ENCODE measurements around the gene ZNF280B.

Gene ZNF280B

DNA sequence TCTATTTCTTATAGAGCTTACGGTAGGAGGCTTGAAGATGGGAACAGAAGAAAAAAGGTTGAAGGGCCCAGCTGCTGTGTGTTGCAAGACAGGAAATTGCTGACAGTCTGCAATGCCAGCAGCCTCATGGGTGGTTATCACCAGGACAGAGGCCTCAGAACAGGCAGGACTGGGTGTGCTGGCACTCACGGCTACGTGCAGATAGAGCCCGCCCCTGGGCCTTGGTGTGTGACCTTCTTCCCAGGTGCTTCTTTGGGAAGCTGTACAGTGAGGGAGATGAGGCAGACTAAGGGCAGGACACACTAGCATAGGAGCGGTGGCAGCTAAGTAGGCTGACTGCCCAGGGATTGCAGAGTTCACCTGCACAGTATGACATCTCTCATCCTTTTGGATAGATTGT lies 37.9 kb upstream of the ZNF280B start:
- no peak overlapping the region for H3K9ac ChIP-seq (ENCODE audit: insufficient read length, low read depth)
- no peak for DNase-seq (ENCODE audit: low read depth, low spot score)

GRCh38 chr22:22545084-22545483 lies 36.5 kb upstream of the ZNF280B start:
- Histone ChIP-seq H3K9ac (ENCODE audit: insufficient read length, low read depth) (no peak overlapping the region), H3K4me3 (ENCODE audit: insufficient read length, low read depth) (no peak overlapping the region), H3K36me3 (ENCODE audit: insufficient read depth, insufficient read length, low read length) (no peaks in the 10 kb centered on the region), H3K4me1 (ENCODE audit: insufficient read depth, insufficient read length) (no peaks in the 10 kb centered on the region), H3K27me3 (ENCODE audit: insufficient read depth, insufficient read length) (peaks cover 98% of the 10 kb centered on the region), H3K9me3 (ENCODE audit: insufficient read depth, low read length) (no peaks in the 10 kb centered on the region)
- DNase-seq (ENCODE audit: low read depth, low spot score): no peak
- no peak for TF ChIP-seq ZNF274 (IDR thresholded peaks at IDR 0.05; ENCODE audit: low read depth, low read length)
- no peak for TF ChIP-seq YY1 (IDR thresholded peaks at IDR 0.05; ENCODE audit: insufficient read depth, insufficient read length)
- TF ChIP-seq SUZ12 (IDR thresholded peaks at IDR 0.05; ENCODE audit: extremely low read depth, insufficient read depth, insufficient read length): no peak

More for the DNA sequence above, 37.9 kb upstream of the ZNF280B start:
- TF ChIP-seq ZNF274 (IDR thresholded peaks at IDR 0.05; ENCODE audit: low read depth, low read length): no peak
- no peak for TF ChIP-seq SUZ12 (IDR thresholded peaks at IDR 0.05; ENCODE audit: extremely low read depth, insufficient read depth, insufficient read length)
- TF ChIP-seq YY1 (IDR thresholded peaks at IDR 0.05; ENCODE audit: insufficient read depth, insufficient read length): no peak
- no peaks in the 10 kb centered on the region for H3K36me3 ChIP-seq (ENCODE audit: insufficient read depth, insufficient read length, low read length)
- H3K4me1 ChIP-seq (ENCODE audit: insufficient read depth, insufficient read length): no peaks in the 10 kb centered on the region
- H3K9me3 ChIP-seq (ENCODE audit: insufficient read depth, low read length): no peaks in the 10 kb centered on the region
- H3K27me3 ChIP-seq (ENCODE audit: insufficient read depth, insufficient read length): peaks cover 99% of the 10 kb centered on the region
- no peak overlapping the region for H3K4me3 ChIP-seq (ENCODE audit: insufficient read length, low read depth)

DNA sequence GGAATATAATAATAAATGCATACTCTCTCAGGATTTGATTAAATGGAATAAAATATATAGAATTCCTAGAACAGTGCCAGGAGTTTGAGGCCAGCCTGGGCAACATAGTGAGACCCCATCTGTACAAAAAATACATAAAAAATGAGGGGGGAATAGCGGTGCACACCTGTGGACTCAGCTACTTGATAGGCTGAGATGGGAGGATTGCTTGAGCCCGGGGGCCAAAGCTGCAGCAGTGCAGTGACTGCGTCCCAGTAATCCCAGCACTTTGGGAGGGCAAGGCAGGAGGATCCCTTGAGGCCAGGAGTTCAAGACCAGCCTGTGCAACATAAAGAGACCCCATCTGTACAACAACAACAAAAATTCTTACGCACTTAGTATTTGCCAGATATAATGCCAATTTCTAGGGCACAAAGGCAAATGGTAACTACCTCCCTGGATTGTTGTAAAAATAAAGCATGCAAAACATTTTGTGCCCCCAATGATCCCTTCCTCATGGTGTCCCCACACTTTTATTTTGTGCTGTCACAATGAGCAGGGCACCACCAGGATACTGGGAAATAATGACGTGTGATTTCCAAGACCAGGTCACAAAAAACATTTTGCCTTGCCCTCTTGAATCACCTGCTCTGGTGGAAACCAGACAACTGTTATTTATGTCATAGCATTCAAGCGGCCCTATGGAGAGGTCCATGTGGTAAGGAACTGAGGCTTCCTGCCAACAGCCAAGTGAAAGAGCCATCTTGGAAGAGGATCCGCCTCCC lies 29.9 kb upstream of the ZNF280B start:
- H3K27me3 ChIP-seq (ENCODE audit: insufficient read depth, insufficient read length): peaks cover 97% of the 10 kb centered on the region

DNA sequence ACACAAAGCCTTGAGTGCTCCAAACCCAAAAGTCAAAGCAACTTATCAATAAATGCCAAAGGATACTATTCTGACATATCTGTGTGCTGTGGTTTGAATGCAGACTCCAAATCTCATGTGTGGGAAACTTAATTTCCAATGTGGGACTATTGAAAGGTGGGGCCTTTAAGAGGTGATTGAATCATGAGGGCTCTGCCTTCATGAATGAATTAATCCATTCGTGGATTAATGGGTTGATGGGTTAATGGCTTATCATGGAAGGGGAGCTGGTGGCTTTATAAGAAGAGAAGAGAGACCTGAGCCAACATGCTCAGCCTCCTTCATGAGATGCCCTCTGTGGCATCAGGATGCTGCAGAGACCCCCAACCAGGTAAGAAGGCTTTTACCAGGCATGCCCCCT lies 28.4 kb upstream of the ZNF280B start:
- Histone ChIP-seq H3K9me3 (ENCODE audit: insufficient read depth, low read length) (no peaks in the 10 kb centered on the region), H3K4me1 (ENCODE audit: insufficient read depth, insufficient read length) (no peaks in the 10 kb centered on the region), H3K9ac (ENCODE audit: insufficient read length, low read depth) (no peak overlapping the region), H3K4me3 (ENCODE audit: insufficient read length, low read depth) (no peak overlapping the region), H3K36me3 (ENCODE audit: insufficient read depth, insufficient read length, low read length) (no peaks in the 10 kb centered on the region), H3K27me3 (ENCODE audit: insufficient read depth, insufficient read length) (peaks cover 95% of the 10 kb centered on the region)
- no peak for DNase-seq (ENCODE audit: low read depth, low spot score)
- TF ChIP-seq YY1 (IDR thresholded peaks at IDR 0.05; ENCODE audit: insufficient read depth, insufficient read length) (no peak), SUZ12 (IDR thresholded peaks at IDR 0.05; ENCODE audit: extremely low read depth, insufficient read depth, insufficient read length) (no peak), ZNF274 (IDR thresholded peaks at IDR 0.05; ENCODE audit: low read depth, low read length) (no peak)

More for the DNA sequence above, 29.9 kb upstream of the ZNF280B start:
- DNase-seq (ENCODE audit: low read depth, low spot score): no peak
- no peak overlapping the region for H3K9ac ChIP-seq (ENCODE audit: insufficient read length, low read depth)
- H3K36me3 ChIP-seq (ENCODE audit: insufficient read depth, insufficient read length, low read length): no peaks in the 10 kb centered on the region
- no peaks in the 10 kb centered on the region for H3K4me1 ChIP-seq (ENCODE audit: insufficient read depth, insufficient read length)
- TF ChIP-seq YY1 (IDR thresholded peaks at IDR 0.05; ENCODE audit: insufficient read depth, insufficient read length) (no peak), ZNF274 (IDR thresholded peaks at IDR 0.05; ENCODE audit: low read depth, low read length) (no peak), SUZ12 (IDR thresholded peaks at IDR 0.05; ENCODE audit: extremely low read depth, insufficient read depth, insufficient read length) (no peak)
- H3K4me3 ChIP-seq (ENCODE audit: insufficient read length, low read depth): no peak overlapping the region
- no peaks in the 10 kb centered on the region for H3K9me3 ChIP-seq (ENCODE audit: insufficient read depth, low read length)

GRCh38 chr22:22536515-22536914 lies 28.0 kb upstream of the ZNF280B start:
- H3K36me3 ChIP-seq (ENCODE audit: insufficient read depth, insufficient read length, low read length): no peaks in the 10 kb centered on the region
- H3K27me3 ChIP-seq (ENCODE audit: insufficient read depth, insufficient read length): peaks cover 95% of the 10 kb centered on the region
- DNase-seq (ENCODE audit: low read depth, low spot score): no peak
- H3K4me1 ChIP-seq (ENCODE audit: insufficient read depth, insufficient read length): no peaks in the 10 kb centered on the region
- no peak overlapping the region for H3K9ac ChIP-seq (ENCODE audit: insufficient read length, low read depth)
- H3K9me3 ChIP-seq (ENCODE audit: insufficient read depth, low read length): no peaks in the 10 kb centered on the region
- no peak overlapping the region for H3K4me3 ChIP-seq (ENCODE audit: insufficient read length, low read depth)
- no peak for TF ChIP-seq YY1 (IDR thresholded peaks at IDR 0.05; ENCODE audit: insufficient read depth, insufficient read length)
- TF ChIP-seq ZNF274 (IDR thresholded peaks at IDR 0.05; ENCODE audit: low read depth, low read length): no peak
- no peak for TF ChIP-seq SUZ12 (IDR thresholded peaks at IDR 0.05; ENCODE audit: extremely low read depth, insufficient read depth, insufficient read length)

- Histone ChIP-seq H3K4me1 (ENCODE audit: insufficient read depth, insufficient read length) (no peaks in the 10 kb centered on the region), H3K9me3 (ENCODE audit: insufficient read depth, low read length) (no peaks in the 10 kb centered on the region), H3K36me3 (ENCODE audit: insufficient read depth, insufficient read length, low read length) (no peaks in the 10 kb centered on the region), H3K27me3 (ENCODE audit: insufficient read depth, insufficient read length) (peaks cover 93% of the 10 kb centered on the region), H3K4me3 (ENCODE audit: insufficient read length, low read depth) (no peak overlapping the region), H3K9ac (ENCODE audit: insufficient read length, low read depth) (no peak overlapping the region)
- DNase-seq (ENCODE audit: low read depth, low spot score): no peak
- TF ChIP-seq ZNF274 (IDR thresholded peaks at IDR 0.05; ENCODE audit: low read depth, low read length) (no peak), SUZ12 (IDR thresholded peaks at IDR 0.05; ENCODE audit: extremely low read depth, insufficient read depth, insufficient read length) (no peak), YY1 (IDR thresholded peaks at IDR 0.05; ENCODE audit: insufficient read depth, insufficient read length) (no peak)
Measured at GRCh38 chr22:22535662-22536061, 27.1 kb upstream of the ZNF280B start.

DNA sequence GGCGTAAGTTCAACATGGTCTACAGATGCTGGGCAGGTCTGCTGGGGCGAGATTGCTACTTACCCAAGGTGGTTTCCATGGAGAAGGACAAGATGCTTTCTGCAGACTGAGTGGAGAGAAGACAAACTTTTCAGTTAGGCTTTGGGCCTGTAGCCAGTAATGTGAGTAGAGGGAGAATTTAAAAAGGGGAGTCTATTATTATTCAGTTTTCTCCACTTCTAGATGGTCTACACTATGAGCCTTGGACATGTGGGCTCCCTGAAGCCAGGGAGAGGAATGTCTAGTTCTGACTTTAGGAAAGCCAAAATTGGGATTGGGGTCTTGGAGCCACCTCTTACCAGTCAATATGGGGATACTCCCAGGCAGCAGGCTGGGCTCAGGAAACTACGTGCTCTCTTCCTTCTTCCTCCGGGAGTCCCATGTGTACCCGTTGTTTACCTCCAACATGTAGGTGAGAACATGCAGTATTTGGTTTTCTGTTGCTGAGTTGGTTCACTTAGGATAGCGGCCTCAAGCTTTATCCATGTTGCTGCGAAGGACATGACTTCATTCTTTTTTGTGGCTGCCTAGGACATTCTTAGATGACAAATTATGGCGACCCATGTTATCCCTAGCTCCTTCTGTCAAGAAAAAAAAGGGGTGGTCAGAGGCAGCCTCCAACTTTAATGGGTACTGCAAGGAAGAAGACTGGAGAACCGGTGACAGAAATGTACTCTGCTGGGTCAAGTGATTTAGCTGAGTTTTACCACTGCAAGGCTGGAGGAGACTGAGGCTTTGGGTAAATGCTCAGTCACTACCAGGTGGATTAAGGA lies 26.3 kb upstream of the ZNF280B start:
- Histone ChIP-seq H3K4me3 (ENCODE audit: insufficient read length, low read depth) (no peak overlapping the region), H3K9me3 (ENCODE audit: insufficient read depth, low read length) (no peaks in the 10 kb centered on the region), H3K36me3 (ENCODE audit: insufficient read depth, insufficient read length, low read length) (no peaks in the 10 kb centered on the region), H3K27me3 (ENCODE audit: insufficient read depth, insufficient read length) (peaks cover 89% of the 10 kb centered on the region), H3K4me1 (ENCODE audit: insufficient read depth, insufficient read length) (no peaks in the 10 kb centered on the region), H3K9ac (ENCODE audit: insufficient read length, low read depth) (no peak overlapping the region)
- no peak for DNase-seq (ENCODE audit: low read depth, low spot score)
- TF ChIP-seq YY1 (IDR thresholded peaks at IDR 0.05; ENCODE audit: insufficient read depth, insufficient read length) (no peak), ZNF274 (IDR thresholded peaks at IDR 0.05; ENCODE audit: low read depth, low read length) (no peak), SUZ12 (IDR thresholded peaks at IDR 0.05; ENCODE audit: extremely low read depth, insufficient read depth, insufficient read length) (no peak)
